ENCODE results near the gene ESYT2. TPM values are rescaled to one million over a fixed set of nuclear protein-coding genes. Genes with fewer than 3 reads are reported as not detected.
A peak's percentile ranks its signal among the peaks of the same experiment; 100 is the strongest.

The ESYT2 gene
- total and polyA plus RNA-seq, 7 experiments from 2014 or later = 46.3 to 129 (median 112) TPM

- ATAC-seq (no peak), DNase-seq (peak in 5 of 9 donors; percentile 31 to 58 (median 40))
- H3K27me3 ChIP-seq (ENCODE audit: control insufficient read depth in 2 of 2, insufficient read depth in 2 of 2, low read length in 2 of 2) = no peaks in the 10 kb centered on the region
- peak overlapping the region; percentile 53 to 93 (median 86) for H3K4me3 Mint-ChIP-seq
- H3K27me3 Mint-ChIP-seq = no peaks in the 10 kb centered on the region
- H3K27ac Mint-ChIP-seq = peak overlapping the region; percentile 96 to 99 (median 98)
- no peaks in the 10 kb centered on the region for H3K9me3 ChIP-seq (ENCODE audit: control insufficient read depth in 2 of 3, low read length in 3 of 3)
- peak overlapping the region; percentile 94 for H3K27ac ChIP-seq (ENCODE audit: low read depth, low read length)
- peak overlapping the region; percentile 5 for H3K4me3 ChIP-seq (ENCODE audit: low read length)
- intact Hi-C loops (cut with micrococcal nuclease) = no loop called here
- ChIA-PET POLR2A (interaction anchor here (0.7 to 2.3 kb wide), 5 partner anchors 10 to 39 kb away, joined by 3 to 7 read pairs (median 4); partner anchors contain the start of gene ESYT2), CTCF (interaction anchor here (0.7 to 1.4 kb wide), 2 partner anchors 57 to 84 kb away, joined by 3 to 4 read pairs; no protein-coding TSS in a partner anchor)
- peaks cover 0 to 7% (median 0%) of the 10 kb centered on the region in 11 donors for H3K9me3 Mint-ChIP-seq
- H3K4me1 ChIP-seq (ENCODE audit: control insufficient read depth in 2 of 2, insufficient read depth in 2 of 2, low read length in 2 of 2) = peaks cover 82 to 94% of the 10 kb centered on the region in 2 donors
- H3K36me3 Mint-ChIP-seq = peaks cover 0 to 16% (median 8%) of the 10 kb centered on the region in 5 donors
- no peaks in the 10 kb centered on the region for H3K36me3 ChIP-seq (ENCODE audit: control insufficient read depth in 2 of 3, insufficient read depth in 3 of 3, low read length in 3 of 3)
- peaks cover 82 to 100% (median 98%) of the 10 kb centered on the region in 7 donors for H3K4me1 Mint-ChIP-seq
Measured at GRCh38 chr7:158816995-158817394, 12.3 kb downstream of the ESYT2 start.

- Histone ChIP-seq H3K27ac (ENCODE audit: low read depth, low read length) (peak overlapping the region; percentile 94), H3K9me3 (ENCODE audit: control insufficient read depth in 2 of 3, low read length in 3 of 3) (no peaks in the 10 kb centered on the region), H3K4me3 (ENCODE audit: low read length) (no peak overlapping the region), H3K27me3 (ENCODE audit: control insufficient read depth in 2 of 2, insufficient read depth in 2 of 2, low read length in 2 of 2) (no peaks in the 10 kb centered on the region), H3K36me3 (ENCODE audit: control insufficient read depth in 2 of 3, insufficient read depth in 3 of 3, low read length in 3 of 3) (no peaks in the 10 kb centered on the region), H3K4me1 (ENCODE audit: control insufficient read depth in 2 of 2, insufficient read depth in 2 of 2, low read length in 2 of 2) (peaks cover 82 to 94% of the 10 kb centered on the region in 2 donors)
- intact Hi-C loops (cut with micrococcal nuclease) = no loop called here
- ATAC-seq (no peak), DNase-seq (no peak)
- H3K4me1 Mint-ChIP-seq = peaks cover 82 to 100% (median 98%) of the 10 kb centered on the region in 7 donors
- peak overlapping the region; percentile 72 to 93 (median 86) for H3K4me3 Mint-ChIP-seq
- H3K9me3 Mint-ChIP-seq = peaks cover 0 to 4% (median 0%) of the 10 kb centered on the region in 11 donors
- peaks cover 0 to 21% (median 8%) of the 10 kb centered on the region in 5 donors for H3K36me3 Mint-ChIP-seq
- H3K27me3 Mint-ChIP-seq = no peaks in the 10 kb centered on the region
- H3K27ac Mint-ChIP-seq = peak overlapping the region; percentile 96 to 99 (median 98)
- POLR2A ChIA-PET = interaction anchor here (0.7 to 2.8 kb wide), 8 partner anchors 8 to 87 kb away, joined by 3 to 34 read pairs (median 4); partner anchors contain the start of gene ESYT2
- CTCF ChIA-PET = interaction anchor here (0.7 to 2.2 kb wide), 5 partner anchors 11 to 83 kb away, joined by 3 to 9 read pairs (median 3); no protein-coding TSS in a partner anchor
Measured at GRCh38 chr7:158816271-158816670, 13.0 kb downstream of the ESYT2 start.

GRCh38 chr7:158815800-158816128 is 13.5 kb downstream of the ESYT2 start:
- no peaks in the 10 kb centered on the region for H3K27me3 Mint-ChIP-seq
- peaks cover 79 to 90% of the 10 kb centered on the region in 2 donors for H3K4me1 ChIP-seq (ENCODE audit: control insufficient read depth in 2 of 2, insufficient read depth in 2 of 2, low read length in 2 of 2)
- peaks cover 82 to 100% (median 98%) of the 10 kb centered on the region in 7 donors for H3K4me1 Mint-ChIP-seq
- no peaks in the 10 kb centered on the region for H3K9me3 ChIP-seq (ENCODE audit: control insufficient read depth in 2 of 3, low read length in 3 of 3)
- H3K4me3 ChIP-seq (ENCODE audit: low read length) = no peak overlapping the region
- H3K27ac Mint-ChIP-seq = peak overlapping the region; percentile 96 to 99 (median 98)
- CTCF ChIA-PET = interaction anchor here (0.7 to 2.2 kb wide), 6 partner anchors 12 to 83 kb away, joined by 3 to 9 read pairs (median 3); partner anchors contain the start of gene ESYT2
- POLR2A ChIA-PET = interaction anchor here (1.0 to 2.8 kb wide), 6 partner anchors 8 to 87 kb away, joined by 4 to 34 read pairs (median 8); partner anchors contain the start of gene ESYT2
- H3K27me3 ChIP-seq (ENCODE audit: control insufficient read depth in 2 of 2, insufficient read depth in 2 of 2, low read length in 2 of 2) = no peaks in the 10 kb centered on the region
- ATAC-seq = no peak
- H3K36me3 ChIP-seq (ENCODE audit: control insufficient read depth in 2 of 3, insufficient read depth in 3 of 3, low read length in 3 of 3) = no peaks in the 10 kb centered on the region
- peaks cover 0 to 4% (median 0%) of the 10 kb centered on the region in 11 donors for H3K9me3 Mint-ChIP-seq
- peak overlapping the region; percentile 72 to 93 (median 86) for H3K4me3 Mint-ChIP-seq
- peaks cover 0 to 22% (median 9%) of the 10 kb centered on the region in 5 donors for H3K36me3 Mint-ChIP-seq
- intact Hi-C loops (cut with micrococcal nuclease) = no loop called here
- no peak for DNase-seq
- peak overlapping the region; percentile 94 for H3K27ac ChIP-seq (ENCODE audit: low read depth, low read length)

- H3K27me3 ChIP-seq (ENCODE audit: control insufficient read depth in 2 of 2, insufficient read depth in 2 of 2, low read length in 2 of 2) = no peaks in the 10 kb centered on the region
- Mint-ChIP-seq H3K27me3 (no peaks in the 10 kb centered on the region), H3K4me1 (peaks cover 87 to 100% (median 98%) of the 10 kb centered on the region in 7 donors), H3K27ac (peak overlapping the region; percentile 96 to 99 (median 98)), H3K36me3 (peaks cover 0 to 23% (median 14%) of the 10 kb centered on the region in 5 donors), H3K4me3 (peak overlapping the region; percentile 72 to 93 (median 86)), H3K9me3 (peaks cover 0 to 6% (median 0%) of the 10 kb centered on the region in 11 donors)
- ChIA-PET CTCF (interaction anchor here (0.6 to 2.2 kb wide), 8 partner anchors 9 to 162 kb away, joined by 3 to 9 read pairs (median 3); partner anchors contain the start of gene ESYT2), POLR2A (interaction anchor here (0.6 to 2.8 kb wide), 11 partner anchors 9 to 86 kb away, joined by 3 to 34 read pairs (median 7); partner anchors contain the start of gene ESYT2)
- H3K9me3 ChIP-seq (ENCODE audit: control insufficient read depth in 2 of 3, low read length in 3 of 3) = no peaks in the 10 kb centered on the region
- H3K4me3 ChIP-seq (ENCODE audit: low read length) = peak overlapping the region; percentile 13
- H3K27ac ChIP-seq (ENCODE audit: low read depth, low read length) = peak overlapping the region; percentile 94
- ATAC-seq (no peak), DNase-seq (no peak)
- intact Hi-C loops (cut with micrococcal nuclease) = no loop called here
- H3K4me1 ChIP-seq (ENCODE audit: control insufficient read depth in 2 of 2, insufficient read depth in 2 of 2, low read length in 2 of 2) = peaks cover 74 to 89% of the 10 kb centered on the region in 2 donors
- no peaks in the 10 kb centered on the region for H3K36me3 ChIP-seq (ENCODE audit: control insufficient read depth in 2 of 3, insufficient read depth in 3 of 3, low read length in 3 of 3)
Measured at GRCh38 chr7:158815083-158815799, 14.1 kb downstream of the ESYT2 start.

- ATAC-seq = peak; percentile 32
- no peaks in the 10 kb centered on the region for H3K9me3 ChIP-seq (ENCODE audit: control insufficient read depth in 2 of 3, low read length in 3 of 3)
- no peaks in the 10 kb centered on the region for H3K27me3 ChIP-seq (ENCODE audit: control insufficient read depth in 2 of 2, insufficient read depth in 2 of 2, low read length in 2 of 2)
- H3K36me3 ChIP-seq (ENCODE audit: control insufficient read depth in 2 of 3, insufficient read depth in 3 of 3, low read length in 3 of 3) = peaks cover 0 to 3% (median 0%) of the 10 kb centered on the region in 3 experiments
- no peak overlapping the region for H3K4me3 ChIP-seq (ENCODE audit: low read length)
- Mint-ChIP-seq H3K27me3 (no peaks in the 10 kb centered on the region), H3K9me3 (peaks cover 0 to 9% (median 0%) of the 10 kb centered on the region in 11 donors), H3K4me3 (peak overlapping the region; percentile 72 to 93 (median 86)), H3K36me3 (peaks cover 0 to 29% (median 19%) of the 10 kb centered on the region in 5 donors), H3K27ac (peak overlapping the region; percentile 96 to 99 (median 98)), H3K4me1 (peaks cover 88 to 100% (median 100%) of the 10 kb centered on the region in 7 donors)
- H3K4me1 ChIP-seq (ENCODE audit: control insufficient read depth in 2 of 2, insufficient read depth in 2 of 2, low read length in 2 of 2) = peaks cover 71 to 90% of the 10 kb centered on the region in 2 donors
- DNase-seq = peak in 7 of 9 donors; percentile 60 to 77 (median 68)
- H3K27ac ChIP-seq (ENCODE audit: low read depth, low read length) = peak overlapping the region; percentile 94
- POLR2A ChIA-PET = interaction anchor here (0.5 to 2.8 kb wide), 11 partner anchors 9 to 110 kb away, joined by 3 to 34 read pairs (median 3); partner anchors contain the start of genes ESYT2 and NCAPG2
- CTCF ChIA-PET = interaction anchor here (0.6 to 2.2 kb wide), 6 partner anchors 10 to 163 kb away, joined by 3 to 9 read pairs (median 3); partner anchors contain the start of gene ESYT2
- intact Hi-C loops (cut with micrococcal nuclease) = loop anchor here in 1 of 2 donors (1.0 to 5.0 kb wide), 2 partner anchors 42 to 383 kb away; partner anchors contain the start of gene DYNC2I1
Measured at GRCh38 chr7:158814637-158815036, 14.7 kb downstream of the ESYT2 start.

- Histone ChIP-seq H3K9me3 (ENCODE audit: control insufficient read depth in 2 of 3, low read length in 3 of 3) (no peaks in the 10 kb centered on the region), H3K4me3 (ENCODE audit: low read length) (peak overlapping the region; percentile 36), H3K27me3 (ENCODE audit: control insufficient read depth in 2 of 2, insufficient read depth in 2 of 2, low read length in 2 of 2) (no peaks in the 10 kb centered on the region), H3K4me1 (ENCODE audit: control insufficient read depth in 2 of 2, insufficient read depth in 2 of 2, low read length in 2 of 2) (peaks cover 53 to 79% of the 10 kb centered on the region in 2 donors), H3K27ac (ENCODE audit: low read depth, low read length) (peak overlapping the region; percentile 71), H3K36me3 (ENCODE audit: control insufficient read depth in 2 of 3, insufficient read depth in 3 of 3, low read length in 3 of 3) (peaks cover 0 to 12% (median 3%) of the 10 kb centered on the region in 3 experiments)
- Mint-ChIP-seq H3K9me3 (peaks cover 0 to 9% (median 0%) of the 10 kb centered on the region in 11 donors), H3K36me3 (peaks cover 3 to 42% (median 29%) of the 10 kb centered on the region in 5 donors), H3K4me3 (peak overlapping the region; percentile 68 to 89 (median 80)), H3K4me1 (peaks cover 76 to 100% (median 91%) of the 10 kb centered on the region in 7 donors), H3K27me3 (no peaks in the 10 kb centered on the region), H3K27ac (peak overlapping the region; percentile 89 to 99 (median 96))
- CTCF ChIA-PET = interaction anchor here (0.5 to 3.1 kb wide), 5 partner anchors 11 to 164 kb away, joined by 3 to 26 read pairs (median 5); partner anchors contain the start of gene ESYT2
- ATAC-seq = peak; percentile 83
- POLR2A ChIA-PET = interaction anchor here (0.6 to 4.7 kb wide), 16 partner anchors 8 to 85 kb away, joined by 3 to 67 read pairs (median 5); partner anchors contain the start of genes DYNC2I1 and ESYT2
- peak in 7 of 9 donors; percentile 87 to 98 (median 95) for DNase-seq
- intact Hi-C loops (cut with micrococcal nuclease) = loop anchor here (1.0 to 5.0 kb wide), 8 partner anchors 9 to 385 kb away; partner anchors contain the start of genes ESYT2 (in 2 of the 2) and DYNC2I1 (in 1 of the 2)
Measured at GRCh38 chr7:158812684-158813083, 16.6 kb downstream of the ESYT2 start.
